NCI-H2227 treated with DMSO at 0.1 percent for 48 hours (cell line): ENCODE data around the gene LILRA5.
"Not testable (repeated sequence)": the region's sequence is repeated elsewhere in the genome, so short reads cannot be mapped to it uniquely, and the experiment has no call there.

Experiments used
- DNase-seq: peaks from one replicate; lab custom pipeline; 2025; lab: John Stamatoyannopoulos, UW

The LILRA5 gene

GRCh38 chr19:54302257-54302656 is 10.7 kb downstream of the LILRA5 start:
- no peak for DNase-seq

GRCh38 chr19:54299515-54299914 is 13.5 kb downstream of the LILRA5 start:
- DNase-seq = no peak

DNA sequence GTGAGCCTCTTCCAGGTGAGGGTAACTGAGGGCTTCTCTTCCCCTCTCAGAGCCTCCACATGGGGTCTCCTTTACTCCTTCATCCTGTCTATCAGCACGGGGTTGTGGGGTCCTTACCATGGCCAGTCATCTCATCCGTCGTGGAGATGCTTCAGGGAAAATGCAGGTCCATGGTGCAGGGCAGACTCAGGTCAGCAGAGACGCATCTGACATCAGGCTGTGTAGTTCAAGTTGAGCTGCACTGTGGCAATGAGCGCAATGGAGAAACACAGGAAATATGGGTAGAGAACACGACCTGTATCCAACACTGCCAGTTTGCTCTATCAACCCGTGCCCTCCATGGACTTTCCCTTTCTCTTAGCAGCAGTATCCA is 13.9 kb downstream of the LILRA5 start:
- no peak for DNase-seq

GRCh38 chr19:54298357-54299125 is 14.4 kb downstream of the LILRA5 start:
- no peak for DNase-seq

- no peak for DNase-seq
Observed at GRCh38 chr19:54297759-54298305, 15.1 kb downstream of the LILRA5 start.

DNA sequence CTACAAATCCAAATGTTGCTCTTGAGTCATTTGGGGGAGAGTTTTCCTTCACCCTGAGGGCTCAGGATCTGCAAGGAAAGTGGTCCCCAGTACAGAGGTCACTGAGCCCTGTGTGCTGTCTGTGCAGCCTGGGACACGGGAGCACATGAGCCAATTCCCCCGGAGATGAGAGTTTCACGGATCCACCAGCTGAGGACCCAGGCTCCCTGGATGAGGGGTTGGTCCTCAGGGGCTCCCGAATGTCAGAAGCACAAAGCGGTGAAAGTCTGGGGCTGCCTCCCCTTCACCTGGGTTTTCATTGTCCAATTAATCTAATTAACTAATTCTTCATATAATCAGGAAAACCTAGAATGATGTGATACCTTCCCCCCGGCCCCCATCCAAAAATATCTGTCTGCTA is 18.4 kb downstream of the LILRA5 start:
- no peak for DNase-seq

DNA sequence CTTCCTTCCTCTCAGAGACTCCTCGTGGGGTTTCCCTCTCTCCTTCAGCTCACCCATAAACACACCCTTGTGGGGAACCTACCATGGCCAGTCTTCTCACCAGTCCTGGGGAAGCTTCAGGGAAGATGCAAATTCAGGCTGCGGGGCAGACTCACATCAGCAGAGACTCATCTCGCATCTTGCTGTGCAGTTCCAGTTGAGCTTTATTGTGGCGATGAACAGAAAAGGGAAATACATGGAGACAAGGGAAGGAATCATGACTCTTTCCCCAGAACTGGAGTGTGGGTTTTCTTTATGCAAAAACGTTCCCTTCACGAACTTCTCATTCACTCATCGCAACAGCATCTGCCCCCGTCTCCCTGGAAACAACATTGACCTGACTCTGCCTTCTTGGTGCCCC is 23.8 kb downstream of the LILRA5 start:
- DNase-seq = not testable (repeated sequence)

DNA sequence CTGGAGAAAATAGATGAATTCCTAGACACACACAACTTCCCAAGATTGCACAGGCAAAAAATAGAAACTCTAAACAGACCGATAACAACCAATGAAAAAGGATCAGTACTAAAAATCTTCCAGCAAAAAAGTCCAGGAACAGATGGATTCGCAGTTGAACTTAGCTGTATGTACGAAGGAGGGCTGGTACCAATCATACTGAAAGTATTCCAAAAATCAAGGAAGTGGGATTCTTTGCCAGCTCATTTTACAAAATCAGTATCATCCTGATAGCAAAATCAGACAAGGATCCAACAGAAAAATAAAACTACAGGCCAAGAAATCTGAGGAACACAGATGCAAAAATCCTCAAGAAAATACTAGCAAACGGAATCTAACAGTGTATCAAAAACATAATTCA is 25.5 kb downstream of the LILRA5 start:
- no peak for DNase-seq

- DNase-seq = not testable (repeated sequence)
Observed at GRCh38 chr19:54286283-54286682, 26.7 kb downstream of the LILRA5 start.

- not testable (repeated sequence) for DNase-seq
Observed at GRCh38 chr19:54285427-54286056, 27.4 kb downstream of the LILRA5 start.

DNA sequence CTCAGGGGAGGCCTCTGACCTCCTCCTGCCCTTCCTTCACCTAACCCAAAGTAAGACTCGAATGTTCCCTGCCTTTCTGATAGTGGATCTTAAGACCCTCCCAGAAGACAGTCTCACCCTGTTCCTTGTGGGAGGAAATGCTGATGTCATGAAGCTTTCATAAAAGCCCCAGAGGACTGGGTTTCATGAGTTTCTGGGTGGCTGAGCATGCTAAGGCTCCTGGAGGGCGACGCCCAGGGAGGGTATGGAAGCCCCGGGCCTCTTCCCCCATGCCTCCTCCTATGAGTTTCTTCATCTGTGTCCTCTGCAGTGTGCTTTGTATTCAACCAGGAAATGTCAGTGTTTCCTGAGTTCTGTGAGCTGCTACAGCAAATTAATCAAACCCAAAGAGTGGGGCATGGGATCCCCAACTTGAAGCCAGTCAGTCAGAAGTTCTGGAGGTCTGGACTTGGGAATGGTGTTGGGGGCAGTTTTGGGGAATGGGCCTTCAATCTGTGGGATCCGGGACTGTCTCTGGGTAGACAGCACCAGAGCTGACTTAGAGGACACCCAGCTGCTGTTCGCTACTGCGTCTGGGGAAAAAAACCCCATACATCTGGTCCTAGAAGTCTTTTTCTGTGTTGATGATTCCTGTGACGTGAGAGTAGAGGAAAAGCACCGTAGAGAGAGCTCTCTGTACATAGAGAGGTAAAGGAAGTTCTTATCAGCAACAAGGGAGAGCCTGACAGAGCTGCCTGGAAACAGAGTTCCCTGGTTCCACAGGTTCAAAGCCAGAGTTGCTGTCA is 30.1 kb downstream of the LILRA5 start:
- DNase-seq = no peak

DNA sequence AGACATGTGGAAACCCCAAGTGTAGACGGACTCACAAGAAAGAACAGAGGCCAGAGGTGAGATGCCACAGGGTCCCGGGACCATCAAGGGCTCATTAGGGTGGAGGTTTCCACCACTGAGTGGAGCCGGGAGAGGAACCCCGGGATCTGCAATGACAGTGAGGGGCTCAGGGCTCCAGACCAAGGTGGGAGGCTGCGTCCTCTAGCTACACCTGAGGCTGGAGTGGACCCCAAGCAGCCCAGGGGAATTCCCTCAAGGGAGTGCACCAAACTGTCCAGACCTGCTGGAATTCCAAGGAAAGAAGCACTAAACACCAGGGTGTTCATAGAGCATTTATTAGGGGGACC is 31.3 kb downstream of the LILRA5 start:
- DNase-seq = not testable (repeated sequence)

DNA sequence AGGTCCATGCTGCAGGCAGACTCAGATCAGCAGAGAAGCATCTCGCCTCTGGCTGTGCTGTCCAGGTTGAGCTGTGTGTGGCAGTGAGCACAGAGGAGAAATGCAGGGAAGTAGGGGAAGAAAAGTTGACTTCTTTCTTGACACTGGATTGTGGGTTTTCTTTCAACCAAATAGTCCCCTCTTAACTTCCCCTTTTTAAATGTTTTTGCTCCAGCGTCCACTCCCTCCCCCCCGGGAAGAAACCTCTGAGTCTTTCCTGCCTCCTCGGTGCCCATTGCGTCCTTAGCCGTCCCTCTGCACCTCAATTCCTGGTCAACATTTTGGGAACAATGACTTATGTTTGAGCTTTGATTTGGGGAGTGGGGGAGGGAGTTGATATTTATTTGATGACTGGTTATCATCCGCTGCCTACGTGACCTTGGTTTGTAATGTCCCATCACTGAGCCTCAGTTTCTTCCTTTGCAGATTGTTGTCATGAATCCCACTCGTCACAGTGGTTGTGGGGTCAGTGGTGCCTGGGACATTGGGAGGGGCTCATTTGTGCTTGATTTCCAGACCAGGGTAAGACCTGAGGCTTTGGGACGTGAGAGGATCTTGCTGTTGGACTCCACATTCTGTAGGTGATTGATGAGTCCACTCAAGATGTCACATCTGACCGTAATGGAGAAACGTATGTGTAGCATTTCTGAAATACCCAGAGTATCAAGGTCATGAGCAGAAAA is 31.8 kb downstream of the LILRA5 start, which contains the start of gene LILRB2:
Gene LILRB2, minus strand, starts transcription at position 104 of the 722 bp plus-strand sequence. CDS start 614 bp downstream, outside the sequence.
- no peak for DNase-seq

DNA sequence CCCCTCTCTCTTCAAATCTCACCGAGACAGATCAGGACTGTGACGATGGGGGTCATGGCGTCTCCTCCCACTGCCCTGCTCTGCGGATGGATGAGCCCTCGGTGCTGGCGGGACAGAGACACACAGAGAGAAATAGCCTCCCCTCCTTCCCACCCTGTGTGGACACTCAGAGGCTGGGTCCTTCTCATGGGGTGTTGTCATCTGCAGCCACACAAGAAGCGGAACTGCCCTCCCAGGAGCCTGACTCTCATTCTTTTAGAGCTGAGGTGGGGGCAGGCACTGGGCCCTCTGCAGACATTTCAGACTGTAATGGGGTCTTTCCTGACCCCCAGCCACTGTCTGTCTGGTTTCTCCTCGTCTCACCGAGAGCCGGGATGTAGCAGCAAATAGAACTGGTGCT is 32.5 kb downstream of the LILRA5 start:
- DNase-seq = not testable (repeated sequence)

GRCh38 chr19:54280025-54280424 is 32.9 kb downstream of the LILRA5 start:
- not testable (repeated sequence) for DNase-seq

GRCh38 chr19:54279406-54279962 is 33.5 kb downstream of the LILRA5 start:
- DNase-seq = no peak

DNA sequence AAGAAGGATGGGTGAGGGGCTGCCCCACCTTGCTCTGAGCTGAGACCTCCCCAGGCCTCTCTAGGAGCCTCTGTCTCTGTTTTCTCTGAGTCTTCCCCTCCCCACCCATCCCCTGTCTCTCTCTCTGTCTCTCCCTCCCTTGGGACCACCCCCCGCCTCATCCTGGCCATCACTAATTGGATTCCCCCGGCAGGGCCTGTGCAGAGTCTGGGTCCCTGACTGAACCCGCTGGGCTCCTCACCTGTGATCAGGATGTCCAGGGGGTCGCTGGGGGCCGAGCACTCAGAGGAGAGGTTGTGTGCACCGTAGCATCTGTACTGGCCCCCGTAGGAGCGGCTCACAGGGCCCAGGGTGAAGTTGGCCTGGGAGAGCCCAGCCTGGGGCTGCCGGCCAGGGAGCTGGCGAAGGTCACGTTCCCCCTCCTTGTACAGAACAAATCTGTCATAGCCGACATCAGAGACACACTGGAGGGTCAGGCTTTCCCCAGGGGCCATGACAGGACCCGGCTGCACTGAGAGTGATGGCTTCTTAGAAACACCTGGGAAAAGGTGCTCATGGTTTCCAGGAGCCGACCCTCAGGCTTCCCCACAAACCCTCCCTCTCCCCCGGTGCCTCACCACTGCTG is 34.3 kb downstream of the LILRA5 start:
- DNase-seq = not testable (repeated sequence)

- DNase-seq = not testable (repeated sequence)
Observed at GRCh38 chr19:54278056-54278455, 34.9 kb downstream of the LILRA5 start.

DNA sequence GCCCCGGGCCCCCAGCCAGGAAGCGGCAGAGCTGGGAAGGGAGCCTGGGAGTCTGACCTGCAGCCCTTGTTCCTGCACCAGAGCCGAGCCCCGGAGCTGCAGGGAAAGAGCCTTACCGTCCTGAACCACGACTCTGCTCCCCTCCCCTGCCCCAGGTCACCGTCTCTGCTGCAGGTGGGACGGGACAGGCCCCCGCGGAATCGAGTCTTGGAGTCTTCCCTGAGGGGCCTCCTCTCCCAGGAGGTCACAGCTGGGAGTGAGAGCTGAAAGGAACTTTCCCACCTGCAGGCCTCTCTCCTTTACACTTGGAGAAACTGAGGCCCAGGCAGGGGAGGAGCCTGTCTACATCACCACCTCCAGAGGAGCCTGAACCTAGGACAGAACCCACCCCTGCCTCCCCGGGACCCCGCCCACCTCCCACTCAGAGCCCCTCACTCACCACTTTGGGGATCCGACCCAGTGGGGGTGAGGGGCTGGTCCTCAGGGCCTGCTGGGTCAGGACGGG is 35.8 kb downstream of the LILRA5 start:
- DNase-seq = not testable (repeated sequence)

GRCh38 chr19:54275951-54276350 is 37.0 kb downstream of the LILRA5 start:
- no peak for DNase-seq

DNA sequence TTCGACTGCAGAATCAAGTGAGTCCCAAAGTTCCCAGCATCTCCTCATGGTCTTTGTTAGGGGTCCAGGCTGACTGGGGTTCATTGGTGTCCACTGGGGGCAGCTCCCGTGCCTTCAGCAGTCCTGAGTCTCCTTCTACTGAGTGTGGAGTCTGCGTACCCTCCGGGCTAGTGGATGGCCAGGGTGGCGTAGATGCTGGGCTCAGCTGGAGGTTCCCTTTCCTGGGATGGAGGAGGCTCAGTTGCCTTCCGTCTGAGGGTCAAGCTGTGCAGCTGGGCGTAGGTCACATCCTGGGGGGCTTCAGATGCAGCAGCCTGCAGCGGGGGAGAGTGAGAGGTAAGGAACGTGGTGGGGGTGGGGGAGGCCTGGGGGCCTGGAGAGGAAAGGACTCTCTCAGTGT is 38.5 kb downstream of the LILRA5 start:
- DNase-seq = not testable (repeated sequence)
